Measurements from ENCODE around the gene PLK4.

DNA sequence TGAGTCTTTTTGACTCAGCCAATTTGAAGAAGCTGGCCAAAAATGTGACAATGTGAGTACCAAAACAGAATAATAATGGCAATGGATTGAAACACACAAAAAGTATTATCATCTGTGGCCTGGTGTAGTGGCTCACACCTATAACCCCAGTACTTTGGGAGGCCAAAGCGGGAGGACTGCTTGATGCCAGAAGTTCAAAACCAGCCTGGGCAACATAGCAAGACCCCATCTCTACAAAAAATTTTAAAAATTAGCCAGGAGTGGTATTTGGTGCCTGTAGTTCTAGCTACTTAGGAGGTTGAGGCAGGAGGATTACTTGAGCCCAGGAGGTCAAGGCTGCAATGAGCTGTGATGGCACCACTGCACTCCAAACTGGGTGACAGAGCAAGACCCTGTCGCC is 41.5 kb downstream of the PLK4 start:
- TF ChIP-seq EZH2phosphoT487 (IDR thresholded peaks at IDR 0.05; ENCODE audit: insufficient read depth, low read depth): no peak
- no peak for TF ChIP-seq EZH2 (IDR thresholded peaks at IDR 0.05; ENCODE audit: insufficient read depth, poor library complexity, severe bottlenecking)
